ENCODE results near the gene NLGN1.
A peak's percentile ranks its signal among the peaks of the same experiment; 100 is the strongest.
"Not testable (repeated sequence)": the region's sequence is repeated elsewhere in the genome, so short reads cannot be mapped to it uniquely, and the experiment has no call there.

Gene NLGN1

GRCh38 chr3:173589116-173589515 lies 191.6 kb downstream of the NLGN1 start:
- H3K4me1 Mint-ChIP-seq = peaks cover 11% of the 10 kb centered on the region
- H3K27ac Mint-ChIP-seq = no peak overlapping the region
- H3K9me3 Mint-ChIP-seq = no peaks in the 10 kb centered on the region
- no peak for TF ChIP-seq CTCF (IDR thresholded peaks at IDR 0.05; ENCODE audit: unreplicated experiment in 3 of 3)
- no peaks in the 10 kb centered on the region for H3K36me3 Mint-ChIP-seq (ENCODE audit: low read depth)
- H3K27me3 Mint-ChIP-seq (ENCODE audit: low read depth) = peaks cover 34% of the 10 kb centered on the region
- no peak overlapping the region for H3K4me3 Mint-ChIP-seq

DNA sequence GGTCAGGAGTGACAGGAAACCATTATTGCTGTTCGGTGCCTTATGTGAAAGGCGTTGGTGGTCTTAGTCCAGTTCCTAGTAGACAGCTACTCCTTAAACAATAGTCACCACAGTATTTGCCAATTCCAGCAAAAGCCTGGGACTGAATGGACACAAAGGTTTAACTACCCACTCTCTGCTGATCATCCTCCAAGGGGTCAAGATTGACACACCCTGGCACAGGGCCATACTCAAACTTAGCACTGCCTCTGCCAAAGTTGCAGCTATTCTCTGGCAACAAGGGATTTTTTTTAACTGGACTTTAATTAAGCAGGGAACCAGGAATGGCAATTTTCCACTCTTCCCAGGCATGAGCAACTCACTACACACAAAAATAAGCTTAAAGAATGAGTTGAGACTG lies 193.9 kb downstream of the NLGN1 start:
- H3K4me1 Mint-ChIP-seq = no peaks in the 10 kb centered on the region
- no peaks in the 10 kb centered on the region for H3K36me3 Mint-ChIP-seq (ENCODE audit: low read depth)
- peaks cover 2% of the 10 kb centered on the region for H3K9me3 Mint-ChIP-seq
- H3K27ac Mint-ChIP-seq = no peak overlapping the region
- TF ChIP-seq CTCF (IDR thresholded peaks at IDR 0.05; ENCODE audit: unreplicated experiment in 3 of 3) = no peak
- peaks cover 17% of the 10 kb centered on the region for H3K27me3 Mint-ChIP-seq (ENCODE audit: low read depth)
- no peak overlapping the region for H3K4me3 Mint-ChIP-seq

- H3K36me3 Mint-ChIP-seq (ENCODE audit: low read depth) = not testable (repeated sequence)
These were observed 197.3 kb downstream of the NLGN1 start for GRCh38 chr3:173594881-173595280.

DNA sequence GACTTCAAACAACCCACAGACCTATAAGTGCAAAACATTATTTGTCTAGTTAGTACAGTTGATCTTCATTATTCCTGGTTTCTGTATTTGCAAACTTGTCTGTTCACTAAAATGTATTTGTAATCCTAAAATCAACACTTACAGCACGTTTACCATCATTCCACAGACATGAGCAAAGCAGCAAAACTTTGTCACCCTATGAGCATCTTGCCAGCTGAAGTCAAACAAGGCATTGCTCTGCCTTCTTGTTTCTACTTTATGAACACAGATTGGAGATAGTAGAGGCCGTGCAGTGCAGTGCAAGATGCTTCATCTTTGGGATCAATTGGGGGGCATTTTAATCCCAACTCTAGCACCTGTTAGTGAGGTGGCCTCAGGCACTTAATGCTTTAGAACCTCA lies 202.1 kb downstream of the NLGN1 start:
- peaks cover 2% of the 10 kb centered on the region for H3K9me3 Mint-ChIP-seq
- no peaks in the 10 kb centered on the region for H3K4me1 Mint-ChIP-seq
- H3K36me3 Mint-ChIP-seq (ENCODE audit: low read depth) = peaks cover 3% of the 10 kb centered on the region
- no peak overlapping the region for H3K27ac Mint-ChIP-seq
- H3K4me3 Mint-ChIP-seq = no peak overlapping the region
- TF ChIP-seq CTCF (IDR thresholded peaks at IDR 0.05; ENCODE audit: unreplicated experiment in 3 of 3) = no peak
- no peaks in the 10 kb centered on the region for H3K27me3 Mint-ChIP-seq (ENCODE audit: low read depth)

More at GRCh38 chr3:173594881-173595280, 197.3 kb downstream of the NLGN1 start:
- not testable (repeated sequence) for H3K4me3 Mint-ChIP-seq; H3K9me3 Mint-ChIP-seq; H3K27me3 Mint-ChIP-seq (ENCODE audit: low read depth); H3K4me1 Mint-ChIP-seq; H3K27ac Mint-ChIP-seq

DNA sequence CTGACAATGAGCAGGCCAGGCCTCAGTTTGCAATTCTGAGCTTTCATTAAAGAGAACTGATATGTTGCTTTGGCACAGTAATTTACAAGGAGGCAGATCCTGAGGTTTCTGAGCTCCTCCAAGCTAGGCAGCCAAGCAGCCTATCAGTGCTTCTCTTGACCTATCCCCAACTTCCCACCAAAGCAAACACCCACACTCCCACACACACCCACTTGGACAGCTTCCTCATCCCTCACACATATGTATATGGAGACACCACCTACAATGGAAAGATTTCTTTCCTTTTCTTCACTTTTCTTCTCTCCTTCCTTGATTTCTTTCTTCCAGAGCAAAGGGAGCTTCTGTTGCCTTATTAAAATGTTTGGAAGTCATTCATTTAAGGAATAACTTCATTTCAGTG lies 217.0 kb downstream of the NLGN1 start:
- Mint-ChIP-seq H3K9me3 (no peaks in the 10 kb centered on the region), H3K4me3 (no peak overlapping the region), H3K36me3 (ENCODE audit: low read depth) (no peaks in the 10 kb centered on the region), H3K27ac (no peak overlapping the region), H3K27me3 (ENCODE audit: low read depth) (peaks cover 5% of the 10 kb centered on the region), H3K4me1 (peaks cover 16% of the 10 kb centered on the region)
- no peak for TF ChIP-seq CTCF (IDR thresholded peaks at IDR 0.05; ENCODE audit: unreplicated experiment in 3 of 3)

GRCh38 chr3:173615661-173616060 lies 218.1 kb downstream of the NLGN1 start:
- H3K4me3 Mint-ChIP-seq = no peak overlapping the region
- peaks cover 5% of the 10 kb centered on the region for H3K27me3 Mint-ChIP-seq (ENCODE audit: low read depth)
- peak overlapping the region in 2 of 3 experiments; percentile 67 to 73 for H3K27ac Mint-ChIP-seq
- TF ChIP-seq CTCF (IDR thresholded peaks at IDR 0.05; ENCODE audit: unreplicated experiment in 3 of 3) = no peak
- no peaks in the 10 kb centered on the region for H3K9me3 Mint-ChIP-seq
- no peaks in the 10 kb centered on the region for H3K36me3 Mint-ChIP-seq (ENCODE audit: low read depth)
- H3K4me1 Mint-ChIP-seq = peaks cover 16% of the 10 kb centered on the region
